Mucosa of rectum (tissue), 2 donors: ENCODE data around the gene PHEX.

Source experiments
- H3K27ac ChIP-seq, 2 donors: one replicate each; pipeline ENCODE4 v1.7.0; 2013; ENCODE audit warnings: inconsistent platforms in 2 of 2, low read depth in 2 of 2, low read length in 2 of 2
- H3K27me3 ChIP-seq, 2 donors: one replicate each; pipeline ENCODE4 v1.7.0; 2013; ENCODE audit warnings: low read length in 2 of 2; ENCODE audit not compliant: control insufficient read depth in 2 of 2, insufficient read depth in 2 of 2
- H3K36me3 ChIP-seq, 2 donors: one replicate each; pipeline ENCODE4 v1.7.0; 2013; ENCODE audit warnings: low read length in 2 of 2; ENCODE audit not compliant: control insufficient read depth in 2 of 2, insufficient read depth in 2 of 2
- H3K4me1 ChIP-seq, 2 donors: one replicate each; pipeline ENCODE4 v1.7.0; 2013; ENCODE audit warnings: low read length in 2 of 2, mild to moderate bottlenecking in 1 of 2; ENCODE audit not compliant: control insufficient read depth in 2 of 2, insufficient read depth in 2 of 2
- H3K4me3 ChIP-seq, 2 donors: one replicate each; pipeline ENCODE4 v1.7.0; 2013; ENCODE audit warnings: low read length in 2 of 2
- H3K9ac ChIP-seq, 2 donors: one replicate each; pipeline ENCODE4 v1.7.0; 2013; ENCODE audit warnings: low read length in 2 of 2, low read depth in 1 of 2, mild to moderate bottlenecking in 1 of 2
- H3K9me3 ChIP-seq, 2 donors: one replicate each; pipeline ENCODE4 v1.7.0; 2013; ENCODE audit warnings: low read length in 2 of 2; ENCODE audit not compliant: control insufficient read depth in 2 of 2
- donor health status: healthy.
- donor health status: Normal muscosa, but diverticular disease.

PHEX gene

DNA sequence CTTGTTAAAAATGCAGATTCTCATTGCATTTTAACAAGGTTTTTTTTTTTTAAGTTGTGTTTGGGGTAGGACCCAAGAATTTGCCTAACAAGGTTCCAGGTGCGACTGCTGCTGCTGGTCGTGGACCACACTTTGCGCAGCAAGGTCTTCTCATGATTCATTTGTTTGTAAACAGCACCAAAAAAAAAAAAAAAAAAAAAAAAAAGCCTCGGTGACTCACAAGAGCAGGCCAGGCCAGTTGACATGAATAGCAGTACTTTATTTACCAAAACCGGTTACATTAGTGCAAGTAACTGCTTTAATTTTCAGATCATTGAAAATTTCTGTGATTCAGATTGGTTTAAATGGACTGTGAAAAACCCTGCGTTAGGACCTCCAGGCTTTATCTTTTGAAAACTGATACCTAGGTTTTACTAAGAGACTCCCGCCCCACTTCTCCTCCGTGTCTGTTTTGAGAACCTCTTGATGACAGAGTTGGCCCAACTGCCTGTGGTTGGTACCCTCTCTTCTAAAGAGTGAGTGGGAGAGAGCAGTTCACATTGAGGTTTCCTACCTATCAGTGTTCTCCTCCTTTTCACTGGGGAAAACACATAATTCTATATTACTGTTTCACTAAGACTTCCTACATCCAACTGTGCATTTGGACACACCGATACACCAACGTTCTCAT is 86.2 kb downstream of the PHEX start:
- Histone ChIP-seq H3K27me3 (no peaks in the 10 kb centered on the region), H3K9ac (no peak overlapping the region), H3K27ac (no peak overlapping the region), H3K4me3 (no peak overlapping the region), H3K4me1 (no peaks in the 10 kb centered on the region), H3K9me3 (no peaks in the 10 kb centered on the region), H3K36me3 (no peaks in the 10 kb centered on the region)

DNA sequence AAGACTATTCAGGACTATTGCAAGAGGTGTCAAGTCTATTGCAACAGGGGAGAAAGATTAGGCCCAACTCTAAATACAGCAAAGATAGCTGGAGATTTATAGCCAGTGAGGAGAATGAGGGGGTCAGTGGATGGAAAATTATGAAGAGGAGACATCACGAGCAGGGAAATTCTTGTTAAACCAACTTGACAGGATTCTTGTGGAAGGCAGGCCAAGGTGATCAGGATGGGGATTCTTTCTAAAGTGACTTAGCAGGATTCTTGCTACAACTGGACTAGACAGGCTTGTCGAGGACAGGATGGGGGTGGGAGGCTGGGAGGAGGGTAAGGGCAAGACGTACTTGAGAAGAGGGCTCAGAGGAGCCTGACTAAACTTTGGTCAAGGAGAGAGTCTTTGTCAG is 89.0 kb downstream of the PHEX start:
- no peak overlapping the region for H3K9ac ChIP-seq
- no peaks in the 10 kb centered on the region for H3K9me3 ChIP-seq
- no peaks in the 10 kb centered on the region for H3K36me3 ChIP-seq
- H3K4me1 ChIP-seq = no peaks in the 10 kb centered on the region
- no peak overlapping the region for H3K4me3 ChIP-seq
- no peak overlapping the region for H3K27ac ChIP-seq
- H3K27me3 ChIP-seq = no peaks in the 10 kb centered on the region

DNA sequence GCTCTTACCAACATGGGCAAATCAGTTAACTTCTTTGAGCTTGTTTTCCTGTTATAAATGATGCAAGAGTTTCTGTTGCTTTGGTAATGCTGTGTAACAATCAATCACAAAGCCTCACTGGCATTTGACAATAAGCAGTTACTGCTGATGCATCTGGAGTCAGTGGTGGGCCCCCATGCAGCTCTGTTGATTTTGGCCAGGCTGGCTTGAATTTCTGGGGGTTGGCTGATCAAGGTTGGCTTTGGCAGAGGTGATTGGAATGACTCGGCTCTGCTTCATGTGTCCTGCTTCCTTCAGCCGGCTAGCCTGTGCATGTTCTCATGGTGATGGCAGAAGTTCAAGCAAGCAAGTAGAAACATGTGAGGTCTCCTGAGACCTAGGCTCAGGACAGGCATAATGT is 90.4 kb downstream of the PHEX start:
- Histone ChIP-seq H3K4me3 (no peak overlapping the region), H3K27me3 (no peaks in the 10 kb centered on the region), H3K9me3 (no peaks in the 10 kb centered on the region), H3K9ac (no peak overlapping the region), H3K4me1 (no peaks in the 10 kb centered on the region), H3K27ac (no peak overlapping the region), H3K36me3 (no peaks in the 10 kb centered on the region)

DNA sequence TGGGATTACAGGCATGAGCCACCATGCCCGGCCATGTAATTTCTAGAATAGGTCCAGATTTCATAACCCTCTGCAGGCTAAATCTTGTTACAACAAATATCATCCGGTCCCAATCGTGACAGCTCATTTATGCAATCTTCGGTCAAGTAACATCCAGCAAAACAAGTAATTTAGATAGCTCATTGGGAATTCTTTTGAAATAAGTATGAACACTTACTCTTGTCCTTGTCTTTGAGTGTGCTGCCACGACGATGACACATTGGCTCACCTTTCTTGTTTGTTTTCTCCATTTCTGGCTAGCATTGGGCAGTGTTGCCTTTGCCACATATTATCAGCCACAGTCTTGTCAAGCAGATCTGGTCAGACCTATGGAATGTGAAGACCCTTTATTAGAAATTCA is 92.0 kb downstream of the PHEX start:
- Histone ChIP-seq H3K27me3 (no peaks in the 10 kb centered on the region), H3K9me3 (no peaks in the 10 kb centered on the region), H3K27ac (no peak overlapping the region), H3K36me3 (no peaks in the 10 kb centered on the region), H3K4me1 (no peaks in the 10 kb centered on the region), H3K4me3 (no peak overlapping the region), H3K9ac (no peak overlapping the region)

DNA sequence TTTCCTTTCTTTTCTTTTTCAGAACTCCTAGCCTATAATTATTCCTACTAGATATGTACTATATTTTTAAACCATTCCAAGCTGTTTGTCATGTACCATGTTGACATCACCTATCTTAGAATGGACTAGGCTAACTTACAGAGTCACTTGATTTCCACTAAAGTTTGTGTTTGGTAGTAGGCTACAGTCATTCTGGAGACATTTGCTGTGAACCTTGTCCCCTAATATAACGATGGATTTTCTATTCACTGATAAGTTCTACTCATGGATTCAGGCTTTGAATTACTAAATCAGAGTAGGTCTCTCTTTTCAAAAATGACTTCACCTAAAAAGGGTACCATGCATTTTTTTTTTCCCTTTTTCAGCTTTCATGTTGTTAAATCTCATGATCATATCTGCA is 93.4 kb downstream of the PHEX start:
- Histone ChIP-seq H3K9me3 (no peaks in the 10 kb centered on the region), H3K9ac (no peak overlapping the region), H3K27me3 (no peaks in the 10 kb centered on the region), H3K4me1 (no peaks in the 10 kb centered on the region), H3K36me3 (no peaks in the 10 kb centered on the region), H3K4me3 (no peak overlapping the region), H3K27ac (no peak overlapping the region)

DNA sequence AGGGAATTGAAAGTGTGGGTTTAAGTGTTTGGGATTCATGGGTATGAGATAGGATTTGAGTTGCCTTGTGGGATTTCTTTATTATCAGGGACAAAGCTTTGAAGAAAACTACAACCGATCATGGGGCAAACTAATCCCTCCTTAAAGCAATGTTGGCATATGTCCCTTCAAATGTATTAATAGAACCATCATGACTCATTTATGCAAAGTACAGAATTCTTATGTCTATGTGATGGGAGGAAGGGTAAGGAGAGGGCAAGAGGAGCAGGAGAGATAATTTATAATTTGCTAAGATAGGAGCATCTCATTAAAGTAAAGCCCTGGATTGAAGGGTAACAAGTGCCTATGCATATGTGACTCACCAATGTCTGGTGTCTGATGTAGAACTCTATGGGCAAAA is 94.2 kb downstream of the PHEX start:
- H3K27me3 ChIP-seq = no peaks in the 10 kb centered on the region
- H3K36me3 ChIP-seq = no peaks in the 10 kb centered on the region
- no peak overlapping the region for H3K27ac ChIP-seq
- no peak overlapping the region for H3K9ac ChIP-seq
- no peaks in the 10 kb centered on the region for H3K9me3 ChIP-seq
- no peak overlapping the region for H3K4me3 ChIP-seq
- no peaks in the 10 kb centered on the region for H3K4me1 ChIP-seq

DNA sequence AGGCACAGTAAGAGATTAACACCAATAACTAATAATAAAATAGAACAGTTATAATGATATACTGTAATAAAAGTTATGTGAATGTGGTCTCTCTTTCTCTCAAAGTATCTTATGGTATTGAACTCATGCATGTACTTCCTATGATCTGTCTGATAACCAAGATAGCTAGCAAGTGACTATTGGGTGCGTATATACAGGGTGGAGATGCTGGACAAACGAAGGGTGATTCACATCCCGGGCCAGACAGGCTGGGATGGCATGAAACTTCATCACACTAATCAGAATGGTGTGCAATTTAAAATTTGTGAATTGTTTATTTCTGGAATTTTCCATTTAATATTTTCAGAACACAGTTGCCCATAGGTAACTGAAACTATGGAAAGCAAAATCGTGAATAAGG is 96.8 kb downstream of the PHEX start:
- H3K9me3 ChIP-seq = no peaks in the 10 kb centered on the region
- H3K27me3 ChIP-seq = no peaks in the 10 kb centered on the region
- no peak overlapping the region for H3K27ac ChIP-seq
- no peaks in the 10 kb centered on the region for H3K4me1 ChIP-seq
- H3K9ac ChIP-seq = no peak overlapping the region
- no peaks in the 10 kb centered on the region for H3K36me3 ChIP-seq
- no peak overlapping the region for H3K4me3 ChIP-seq

DNA sequence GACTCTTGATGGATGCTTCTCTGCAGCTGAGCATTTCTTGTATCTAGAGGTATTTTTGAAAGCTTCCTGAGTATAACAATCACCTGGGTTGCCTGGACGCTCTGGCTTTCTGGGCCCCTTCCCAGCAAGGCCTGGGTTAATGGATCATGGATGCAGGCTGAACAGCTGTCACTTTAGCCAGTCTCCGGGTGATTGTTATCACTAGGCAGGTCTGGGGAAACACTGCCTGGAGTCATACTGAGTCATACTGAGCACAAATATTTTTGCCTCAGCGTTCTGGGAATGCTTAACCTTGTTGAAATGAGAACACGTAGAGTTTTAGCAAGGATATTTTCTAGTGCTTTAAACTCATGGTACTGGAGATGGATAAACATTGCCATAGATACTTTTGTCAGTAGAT is 102.6 kb downstream of the PHEX start:
- Histone ChIP-seq H3K9me3 (no peaks in the 10 kb centered on the region), H3K27me3 (no peaks in the 10 kb centered on the region), H3K9ac (no peak overlapping the region), H3K4me3 (no peak overlapping the region), H3K27ac (no peak overlapping the region), H3K4me1 (no peaks in the 10 kb centered on the region), H3K36me3 (no peaks in the 10 kb centered on the region)

DNA sequence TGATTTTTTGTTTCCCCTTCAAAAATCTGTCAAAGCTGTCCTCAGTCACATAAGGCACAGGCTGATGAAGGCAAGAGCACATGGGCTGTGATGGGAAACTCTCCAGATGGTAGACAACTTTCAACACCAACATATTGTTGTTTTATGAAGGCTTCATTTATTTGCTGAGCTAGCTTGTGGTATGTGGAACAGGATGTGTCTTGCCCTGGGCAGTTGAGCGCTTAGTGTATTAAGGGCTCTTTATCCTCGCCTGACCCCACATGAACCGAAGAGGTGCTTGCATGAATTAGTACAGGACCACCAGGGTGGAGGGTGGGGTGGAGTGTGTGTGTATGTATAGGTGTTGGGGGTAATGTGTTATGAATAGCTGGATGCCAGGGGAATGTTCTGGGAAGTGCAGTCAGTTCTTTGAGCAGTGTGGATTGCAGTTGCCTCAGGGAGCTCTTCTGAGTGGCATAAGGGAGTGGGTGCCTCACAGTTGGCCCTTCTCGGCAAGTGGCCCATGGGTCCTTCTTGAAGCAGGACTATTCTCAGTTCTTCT is 103.1 kb downstream of the PHEX start:
- H3K9ac ChIP-seq = no peak overlapping the region
- no peaks in the 10 kb centered on the region for H3K27me3 ChIP-seq
- H3K4me1 ChIP-seq = no peaks in the 10 kb centered on the region
- no peak overlapping the region for H3K27ac ChIP-seq
- H3K9me3 ChIP-seq = no peaks in the 10 kb centered on the region
- H3K36me3 ChIP-seq = no peaks in the 10 kb centered on the region
- no peak overlapping the region for H3K4me3 ChIP-seq

DNA sequence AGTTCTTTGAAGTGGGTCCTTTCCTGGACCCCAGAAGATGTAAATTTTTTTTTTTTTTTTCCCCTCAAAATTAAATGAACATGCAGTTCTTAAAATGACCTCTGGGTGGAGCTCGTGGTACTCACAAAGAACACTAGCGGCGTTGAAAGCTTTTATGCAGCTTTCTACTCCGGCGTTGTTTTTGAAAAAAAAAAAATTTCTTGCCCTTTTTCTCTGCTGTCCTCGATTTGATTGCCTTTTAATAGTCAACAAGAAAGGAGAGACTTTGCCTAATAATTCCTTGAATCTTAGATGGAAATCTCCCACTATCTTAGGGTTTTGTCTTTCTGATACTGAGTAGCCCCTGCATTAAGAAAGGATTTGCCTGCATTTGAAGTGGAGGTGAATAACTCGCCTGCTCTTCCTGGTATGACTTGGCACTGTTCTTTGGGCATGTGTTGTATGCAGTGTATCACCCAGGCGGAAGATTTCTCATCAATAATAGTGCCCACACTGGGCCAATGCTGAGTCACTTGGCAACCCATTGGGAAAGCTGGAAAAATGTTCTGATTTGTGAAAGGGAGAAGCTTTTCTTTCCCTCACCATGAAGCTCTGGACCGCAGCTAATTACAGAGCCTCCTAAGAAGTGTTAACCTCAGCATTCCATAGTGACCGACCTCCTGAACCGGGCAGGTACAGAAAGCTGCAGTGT is 104.0 kb downstream of the PHEX start:
- Histone ChIP-seq H3K9ac (no peak overlapping the region), H3K27ac (no peak overlapping the region), H3K36me3 (no peaks in the 10 kb centered on the region), H3K27me3 (no peaks in the 10 kb centered on the region), H3K4me1 (no peaks in the 10 kb centered on the region), H3K4me3 (no peak overlapping the region), H3K9me3 (no peaks in the 10 kb centered on the region)
